Measurements from ENCODE around the gene KLHL20. TPM values are rescaled to one million over a fixed set of nuclear protein-coding genes. Genes with fewer than 3 reads are reported as not detected.
A peak's percentile ranks its signal among the peaks of the same experiment; 100 is the strongest.
"Not testable (repeated sequence)": the region's sequence is repeated elsewhere in the genome, so short reads cannot be mapped to it uniquely, and the experiment has no call there.

The KLHL20 gene
- total RNA-seq, 1 experiment from 2014 or later = 12.8 TPM

DNA sequence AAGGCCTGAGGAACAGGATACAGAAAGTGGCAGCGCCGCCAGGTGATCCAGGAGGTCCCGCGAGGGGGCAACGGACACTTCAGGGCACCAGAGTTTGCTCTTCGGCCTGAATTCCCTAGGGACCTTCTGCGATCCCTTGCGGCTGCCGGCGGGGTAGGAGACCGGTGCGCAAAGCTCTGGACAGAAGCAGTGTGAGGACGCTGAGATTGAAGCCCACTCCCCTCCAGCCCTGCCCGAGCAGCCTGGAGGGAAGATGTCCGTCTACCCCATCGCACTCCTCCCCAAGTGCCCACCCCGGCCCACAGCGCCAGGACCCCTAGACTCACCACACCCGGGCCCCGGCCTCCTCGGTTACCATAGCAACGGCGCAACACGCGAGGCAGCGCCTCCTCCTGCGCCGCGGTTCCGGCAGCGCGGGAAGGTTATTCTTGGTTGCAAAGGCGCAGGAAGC lies 45.3 kb upstream of the KLHL20 start, which contains the start of gene ANKRD45:
Gene ANKRD45, minus strand, starts transcription at position 361 of the 451 bp plus-strand sequence. CDS start 10,433 bp downstream, outside the sequence.
- no peaks in the 10 kb centered on the region for H3K9me3 Mint-ChIP-seq (ENCODE audit: unreplicated experiment)
- no peaks in the 10 kb centered on the region for H3K36me3 Mint-ChIP-seq (ENCODE audit: insufficient read depth, unreplicated experiment)
- peak; percentile 25 to 38 for DNase-seq
- BruUV-seq (replicated peaks) = no TSS peak
- H3K27ac Mint-ChIP-seq (ENCODE audit: unreplicated experiment) = peak within 1 kb of the TSS; percentile 8
- Histone ChIP-seq H3K4me3 (ENCODE audit: low read depth, low read length) (peak within 1 kb of the TSS; percentile 23), H3K27me3 (replicated peaks; ENCODE audit: control insufficient read depth, insufficient read depth, low read length) (no peaks in the 10 kb centered on the region), H3K36me3 (ENCODE audit: control insufficient read depth, insufficient read depth, low read length) (no peaks in the 10 kb centered on the region), H3K4me1 (no peaks in the 10 kb centered on the region), H3K9me3 (no peaks in the 10 kb centered on the region)
- peak within 1 kb of the TSS; percentile 55 for H3K4me3 Mint-ChIP-seq (ENCODE audit: unreplicated experiment)
- POLR2A ChIA-PET = no interaction called here
- H3K27me3 Mint-ChIP-seq (ENCODE audit: insufficient read depth, unreplicated experiment) = peaks cover 10% of the 10 kb centered on the region
- peaks cover 6% of the 10 kb centered on the region for H3K4me1 Mint-ChIP-seq (ENCODE audit: low read depth, unreplicated experiment)
- CTCF ChIA-PET = no interaction called here
- intact Hi-C loops (cut with micrococcal nuclease; ENCODE audit: unreplicated experiment) = no loop called here
- TF ChIP-seq, protein P1, sequence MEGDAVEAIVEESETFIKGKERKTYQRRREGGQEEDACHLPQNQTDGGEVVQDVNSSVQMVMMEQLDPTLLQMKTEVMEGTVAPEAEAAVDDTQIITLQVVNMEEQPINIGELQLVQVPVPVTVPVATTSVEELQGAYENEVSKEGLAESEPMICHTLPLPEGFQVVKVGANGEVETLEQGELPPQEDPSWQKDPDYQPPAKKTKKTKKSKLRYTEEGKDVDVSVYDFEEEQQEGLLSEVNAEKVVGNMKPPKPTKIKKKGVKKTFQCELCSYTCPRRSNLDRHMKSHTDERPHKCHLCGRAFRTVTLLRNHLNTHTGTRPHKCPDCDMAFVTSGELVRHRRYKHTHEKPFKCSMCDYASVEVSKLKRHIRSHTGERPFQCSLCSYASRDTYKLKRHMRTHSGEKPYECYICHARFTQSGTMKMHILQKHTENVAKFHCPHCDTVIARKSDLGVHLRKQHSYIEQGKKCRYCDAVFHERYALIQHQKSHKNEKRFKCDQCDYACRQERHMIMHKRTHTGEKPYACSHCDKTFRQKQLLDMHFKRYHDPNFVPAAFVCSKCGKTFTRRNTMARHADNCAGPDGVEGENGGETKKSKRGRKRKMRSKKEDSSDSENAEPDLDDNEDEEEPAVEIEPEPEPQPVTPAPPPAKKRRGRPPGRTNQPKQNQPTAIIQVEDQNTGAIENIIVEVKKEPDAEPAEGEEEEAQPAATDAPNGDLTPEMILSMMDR (IDR thresholded peaks at IDR 0.05; ENCODE audit: insufficient read depth in 1 of 2, low read depth in 1 of 2, low read length in 1 of 2, severe bottlenecking in 1 of 2, unreplicated experiment in 1 of 2) = no peak

DNA sequence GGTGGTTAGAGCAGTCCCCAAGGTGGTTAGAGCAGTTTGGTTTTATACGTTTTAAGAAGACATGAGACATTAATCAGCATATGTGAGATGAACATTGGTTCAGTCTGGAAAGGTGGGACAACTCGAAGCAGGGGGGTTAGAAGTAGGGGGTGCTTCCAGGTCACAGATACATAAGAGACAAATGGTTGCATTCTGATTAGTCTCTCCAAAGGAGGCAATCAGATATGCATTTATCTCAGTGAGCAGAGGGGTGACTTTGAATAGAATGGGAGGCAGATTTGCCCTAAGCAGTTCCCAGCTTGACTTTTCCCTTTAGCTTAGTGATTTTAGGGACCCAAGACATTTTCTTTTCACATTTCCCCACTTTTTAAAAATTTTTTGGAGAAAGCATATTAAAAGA lies 40.3 kb upstream of the KLHL20 start:
- H3K4me1 Mint-ChIP-seq (ENCODE audit: low read depth, unreplicated experiment); H3K27me3 ChIP-seq (replicated peaks; ENCODE audit: control insufficient read depth, insufficient read depth, low read length); H3K4me3 Mint-ChIP-seq (ENCODE audit: unreplicated experiment); H3K4me1 ChIP-seq; CTCF ChIA-PET; H3K9me3 ChIP-seq; H3K9me3 Mint-ChIP-seq (ENCODE audit: unreplicated experiment); H3K27ac Mint-ChIP-seq (ENCODE audit: unreplicated experiment); BruUV-seq (replicated peaks); H3K27me3 Mint-ChIP-seq (ENCODE audit: insufficient read depth, unreplicated experiment); DNase-seq; intact Hi-C loops (cut with micrococcal nuclease; ENCODE audit: unreplicated experiment); H3K36me3 ChIP-seq (ENCODE audit: control insufficient read depth, insufficient read depth, low read length); POLR2A ChIA-PET; H3K4me3 ChIP-seq (ENCODE audit: low read depth, low read length); H3K36me3 Mint-ChIP-seq (ENCODE audit: insufficient read depth, unreplicated experiment): not testable (repeated sequence)

DNA sequence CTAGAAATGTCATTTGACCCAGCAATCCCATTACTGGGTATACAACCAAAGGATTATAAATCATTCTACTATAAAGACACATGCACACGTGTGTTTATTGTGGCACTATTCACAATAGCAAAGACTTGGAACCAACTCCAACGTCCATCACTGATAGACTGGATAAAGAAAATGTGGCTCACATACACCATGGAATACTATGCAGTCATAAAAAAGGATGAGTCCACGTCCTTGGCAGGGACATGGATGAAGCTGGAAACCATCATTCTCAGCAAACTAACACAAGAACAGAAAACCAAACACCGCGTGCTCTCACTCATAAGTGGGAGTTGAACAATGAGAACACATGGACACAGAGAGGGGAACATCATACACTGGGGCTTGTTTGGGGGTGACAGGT lies 34.6 kb upstream of the KLHL20 start:
- H3K36me3 ChIP-seq (ENCODE audit: control insufficient read depth, insufficient read depth, low read length); POLR2A ChIA-PET; H3K27ac Mint-ChIP-seq (ENCODE audit: unreplicated experiment); intact Hi-C loops (cut with micrococcal nuclease; ENCODE audit: unreplicated experiment); H3K4me1 Mint-ChIP-seq (ENCODE audit: low read depth, unreplicated experiment); H3K9me3 Mint-ChIP-seq (ENCODE audit: unreplicated experiment); DNase-seq; H3K4me3 Mint-ChIP-seq (ENCODE audit: unreplicated experiment); H3K27me3 ChIP-seq (replicated peaks; ENCODE audit: control insufficient read depth, insufficient read depth, low read length); H3K4me1 ChIP-seq; CTCF ChIA-PET; H3K27me3 Mint-ChIP-seq (ENCODE audit: insufficient read depth, unreplicated experiment); H3K4me3 ChIP-seq (ENCODE audit: low read depth, low read length); BruUV-seq (replicated peaks); H3K9me3 ChIP-seq; H3K36me3 Mint-ChIP-seq (ENCODE audit: insufficient read depth, unreplicated experiment): not testable (repeated sequence)

DNA sequence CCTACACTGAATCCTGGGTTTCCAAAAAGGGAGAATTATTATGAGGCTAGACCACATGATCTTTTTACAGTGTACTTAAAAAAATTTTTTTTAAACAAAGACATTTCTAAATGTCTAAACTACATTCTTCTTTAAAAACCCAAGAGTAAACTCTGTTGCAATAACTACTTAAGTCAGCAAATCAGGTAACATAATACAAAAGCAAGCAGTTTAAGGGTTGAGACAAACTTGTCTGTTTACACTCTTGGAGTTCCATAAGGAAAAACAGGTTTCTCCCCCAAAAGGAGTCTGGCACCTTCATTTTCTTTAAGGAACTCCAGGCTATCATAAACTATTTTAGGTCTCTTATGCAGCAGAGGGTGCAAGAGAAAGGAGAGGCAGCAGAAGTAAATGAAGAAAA lies 32.6 kb upstream of the KLHL20 start:
- H3K27me3 ChIP-seq (replicated peaks; ENCODE audit: control insufficient read depth, insufficient read depth, low read length) = no peaks in the 10 kb centered on the region
- Mint-ChIP-seq H3K9me3 (ENCODE audit: unreplicated experiment) (no peaks in the 10 kb centered on the region), H3K4me3 (ENCODE audit: unreplicated experiment) (no peak overlapping the region), H3K36me3 (ENCODE audit: insufficient read depth, unreplicated experiment) (no peaks in the 10 kb centered on the region), H3K27ac (ENCODE audit: unreplicated experiment) (no peak overlapping the region), H3K4me1 (ENCODE audit: low read depth, unreplicated experiment) (peaks cover 7% of the 10 kb centered on the region), H3K27me3 (ENCODE audit: insufficient read depth, unreplicated experiment) (no peaks in the 10 kb centered on the region)
- no peaks in the 10 kb centered on the region for H3K4me1 ChIP-seq
- CTCF ChIA-PET = no interaction called here
- no peak overlapping the region for H3K4me3 ChIP-seq (ENCODE audit: low read depth, low read length)
- no TSS peak for BruUV-seq (replicated peaks)
- H3K36me3 ChIP-seq (ENCODE audit: control insufficient read depth, insufficient read depth, low read length) = no peaks in the 10 kb centered on the region
- TF ChIP-seq, protein P1 (IDR thresholded peaks at IDR 0.05; ENCODE audit: insufficient read depth in 1 of 2, low read depth in 1 of 2, low read length in 1 of 2, severe bottlenecking in 1 of 2, unreplicated experiment in 1 of 2) = no peak
- DNase-seq = no peak
- no peaks in the 10 kb centered on the region for H3K9me3 ChIP-seq
- POLR2A ChIA-PET = no interaction called here
- intact Hi-C loops (cut with micrococcal nuclease; ENCODE audit: unreplicated experiment) = no loop called here

DNA sequence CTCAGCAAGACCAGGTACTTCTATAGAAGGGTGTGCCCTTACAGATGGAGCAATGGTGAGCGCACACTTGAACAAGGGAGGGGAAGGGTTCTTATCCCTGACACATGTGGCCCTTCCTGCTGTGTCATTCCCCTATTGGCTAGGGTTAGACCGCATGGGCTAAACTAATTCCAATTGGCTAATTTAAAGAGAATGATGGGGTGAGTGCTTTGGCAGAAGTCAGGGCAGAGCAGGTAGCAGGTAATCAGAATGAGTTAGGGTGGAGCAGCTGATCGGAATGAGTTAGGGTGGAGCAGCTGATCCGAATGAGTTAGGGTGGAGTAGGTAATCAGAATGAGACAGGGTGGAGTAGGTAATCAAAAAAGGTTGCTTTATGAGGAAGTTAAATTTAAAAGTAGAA lies 30.9 kb upstream of the KLHL20 start:
- POLR2A ChIA-PET; H3K4me3 Mint-ChIP-seq (ENCODE audit: unreplicated experiment); H3K27me3 Mint-ChIP-seq (ENCODE audit: insufficient read depth, unreplicated experiment); BruUV-seq (replicated peaks); H3K36me3 Mint-ChIP-seq (ENCODE audit: insufficient read depth, unreplicated experiment); H3K9me3 ChIP-seq; H3K4me3 ChIP-seq (ENCODE audit: low read depth, low read length); H3K9me3 Mint-ChIP-seq (ENCODE audit: unreplicated experiment); H3K27me3 ChIP-seq (replicated peaks; ENCODE audit: control insufficient read depth, insufficient read depth, low read length); H3K4me1 ChIP-seq; H3K27ac Mint-ChIP-seq (ENCODE audit: unreplicated experiment); intact Hi-C loops (cut with micrococcal nuclease; ENCODE audit: unreplicated experiment); H3K36me3 ChIP-seq (ENCODE audit: control insufficient read depth, insufficient read depth, low read length); DNase-seq: not testable (repeated sequence)
- H3K4me1 Mint-ChIP-seq (ENCODE audit: low read depth, unreplicated experiment) = peaks cover 15% of the 10 kb centered on the region
- CTCF ChIA-PET = interaction anchor here (0.6 kb wide), 1 partner anchor 13 kb away, joined by 4 read pairs; no protein-coding TSS in a partner anchor

DNA sequence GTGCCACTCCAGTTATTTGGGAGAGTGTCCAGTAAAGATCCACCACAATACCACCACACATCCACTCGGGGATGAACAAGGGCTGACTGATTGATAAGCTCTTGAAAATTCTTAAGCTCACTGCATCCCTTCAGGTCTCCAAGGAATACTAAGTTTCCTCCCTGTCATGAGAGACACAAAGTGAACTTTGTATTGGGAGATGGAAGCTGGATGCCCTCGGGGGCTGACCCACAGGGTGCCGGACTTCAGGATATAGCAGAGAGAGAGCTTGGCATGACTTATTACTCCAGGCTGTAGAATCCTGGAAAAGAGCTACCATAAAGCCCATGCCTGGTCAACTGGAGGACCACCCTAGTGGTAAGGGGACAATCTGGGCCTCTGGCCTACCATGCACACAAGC lies 29.7 kb upstream of the KLHL20 start:
- H3K27me3 Mint-ChIP-seq (ENCODE audit: insufficient read depth, unreplicated experiment); H3K9me3 Mint-ChIP-seq (ENCODE audit: unreplicated experiment); H3K9me3 ChIP-seq; H3K36me3 Mint-ChIP-seq (ENCODE audit: insufficient read depth, unreplicated experiment); H3K4me3 Mint-ChIP-seq (ENCODE audit: unreplicated experiment); CTCF ChIA-PET; BruUV-seq (replicated peaks); DNase-seq; H3K4me3 ChIP-seq (ENCODE audit: low read depth, low read length); POLR2A ChIA-PET; H3K36me3 ChIP-seq (ENCODE audit: control insufficient read depth, insufficient read depth, low read length); H3K4me1 ChIP-seq; H3K27me3 ChIP-seq (replicated peaks; ENCODE audit: control insufficient read depth, insufficient read depth, low read length); H3K27ac Mint-ChIP-seq (ENCODE audit: unreplicated experiment): not testable (repeated sequence)
- peaks cover 20% of the 10 kb centered on the region for H3K4me1 Mint-ChIP-seq (ENCODE audit: low read depth, unreplicated experiment)
- intact Hi-C loops (cut with micrococcal nuclease; ENCODE audit: unreplicated experiment) = loop anchor here (5.0 kb wide), 1 partner anchor 263 kb away; no protein-coding TSS in a partner anchor
